ENCODE results near the gene CD200R1. TPM values are rescaled to one million over a fixed set of nuclear protein-coding genes. Genes with fewer than 3 reads are reported as not detected.

The CD200R1 gene
- total and polyA plus RNA-seq, 2 of the 8 experiments (the other 6 are each of a cell fraction or from before 2014, with no cell fraction given): 0.02 TPM; not detected in 1

DNA sequence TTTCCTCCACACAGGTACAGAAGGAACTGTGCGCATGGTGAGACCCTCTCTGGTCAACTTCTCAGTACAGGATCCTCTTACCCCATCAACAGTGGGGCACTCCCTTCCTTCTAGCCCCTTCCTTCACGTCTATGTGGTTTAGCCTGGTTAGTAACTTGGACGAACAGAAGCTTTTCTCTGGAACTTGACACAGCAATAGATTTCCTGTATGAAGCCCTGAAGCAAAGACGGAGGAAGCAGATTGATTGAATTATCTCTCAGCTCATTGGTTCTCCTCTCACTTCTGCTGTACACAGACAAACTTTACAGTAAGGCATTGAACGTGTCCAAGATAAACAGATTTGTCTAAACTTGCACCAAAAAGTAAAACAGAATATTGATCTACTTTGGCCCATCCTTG is at the start of gene CD200R1 (continued):
- TF ChIP-seq POU5F1 (IDR thresholded peaks at IDR 0.05; ENCODE audit: low read depth, low read length): no peak
- TF ChIP-seq CEBPB (IDR thresholded peaks at IDR 0.05; ENCODE audit: low read depth, low read length): no peak
- TF ChIP-seq, protein P1, sequence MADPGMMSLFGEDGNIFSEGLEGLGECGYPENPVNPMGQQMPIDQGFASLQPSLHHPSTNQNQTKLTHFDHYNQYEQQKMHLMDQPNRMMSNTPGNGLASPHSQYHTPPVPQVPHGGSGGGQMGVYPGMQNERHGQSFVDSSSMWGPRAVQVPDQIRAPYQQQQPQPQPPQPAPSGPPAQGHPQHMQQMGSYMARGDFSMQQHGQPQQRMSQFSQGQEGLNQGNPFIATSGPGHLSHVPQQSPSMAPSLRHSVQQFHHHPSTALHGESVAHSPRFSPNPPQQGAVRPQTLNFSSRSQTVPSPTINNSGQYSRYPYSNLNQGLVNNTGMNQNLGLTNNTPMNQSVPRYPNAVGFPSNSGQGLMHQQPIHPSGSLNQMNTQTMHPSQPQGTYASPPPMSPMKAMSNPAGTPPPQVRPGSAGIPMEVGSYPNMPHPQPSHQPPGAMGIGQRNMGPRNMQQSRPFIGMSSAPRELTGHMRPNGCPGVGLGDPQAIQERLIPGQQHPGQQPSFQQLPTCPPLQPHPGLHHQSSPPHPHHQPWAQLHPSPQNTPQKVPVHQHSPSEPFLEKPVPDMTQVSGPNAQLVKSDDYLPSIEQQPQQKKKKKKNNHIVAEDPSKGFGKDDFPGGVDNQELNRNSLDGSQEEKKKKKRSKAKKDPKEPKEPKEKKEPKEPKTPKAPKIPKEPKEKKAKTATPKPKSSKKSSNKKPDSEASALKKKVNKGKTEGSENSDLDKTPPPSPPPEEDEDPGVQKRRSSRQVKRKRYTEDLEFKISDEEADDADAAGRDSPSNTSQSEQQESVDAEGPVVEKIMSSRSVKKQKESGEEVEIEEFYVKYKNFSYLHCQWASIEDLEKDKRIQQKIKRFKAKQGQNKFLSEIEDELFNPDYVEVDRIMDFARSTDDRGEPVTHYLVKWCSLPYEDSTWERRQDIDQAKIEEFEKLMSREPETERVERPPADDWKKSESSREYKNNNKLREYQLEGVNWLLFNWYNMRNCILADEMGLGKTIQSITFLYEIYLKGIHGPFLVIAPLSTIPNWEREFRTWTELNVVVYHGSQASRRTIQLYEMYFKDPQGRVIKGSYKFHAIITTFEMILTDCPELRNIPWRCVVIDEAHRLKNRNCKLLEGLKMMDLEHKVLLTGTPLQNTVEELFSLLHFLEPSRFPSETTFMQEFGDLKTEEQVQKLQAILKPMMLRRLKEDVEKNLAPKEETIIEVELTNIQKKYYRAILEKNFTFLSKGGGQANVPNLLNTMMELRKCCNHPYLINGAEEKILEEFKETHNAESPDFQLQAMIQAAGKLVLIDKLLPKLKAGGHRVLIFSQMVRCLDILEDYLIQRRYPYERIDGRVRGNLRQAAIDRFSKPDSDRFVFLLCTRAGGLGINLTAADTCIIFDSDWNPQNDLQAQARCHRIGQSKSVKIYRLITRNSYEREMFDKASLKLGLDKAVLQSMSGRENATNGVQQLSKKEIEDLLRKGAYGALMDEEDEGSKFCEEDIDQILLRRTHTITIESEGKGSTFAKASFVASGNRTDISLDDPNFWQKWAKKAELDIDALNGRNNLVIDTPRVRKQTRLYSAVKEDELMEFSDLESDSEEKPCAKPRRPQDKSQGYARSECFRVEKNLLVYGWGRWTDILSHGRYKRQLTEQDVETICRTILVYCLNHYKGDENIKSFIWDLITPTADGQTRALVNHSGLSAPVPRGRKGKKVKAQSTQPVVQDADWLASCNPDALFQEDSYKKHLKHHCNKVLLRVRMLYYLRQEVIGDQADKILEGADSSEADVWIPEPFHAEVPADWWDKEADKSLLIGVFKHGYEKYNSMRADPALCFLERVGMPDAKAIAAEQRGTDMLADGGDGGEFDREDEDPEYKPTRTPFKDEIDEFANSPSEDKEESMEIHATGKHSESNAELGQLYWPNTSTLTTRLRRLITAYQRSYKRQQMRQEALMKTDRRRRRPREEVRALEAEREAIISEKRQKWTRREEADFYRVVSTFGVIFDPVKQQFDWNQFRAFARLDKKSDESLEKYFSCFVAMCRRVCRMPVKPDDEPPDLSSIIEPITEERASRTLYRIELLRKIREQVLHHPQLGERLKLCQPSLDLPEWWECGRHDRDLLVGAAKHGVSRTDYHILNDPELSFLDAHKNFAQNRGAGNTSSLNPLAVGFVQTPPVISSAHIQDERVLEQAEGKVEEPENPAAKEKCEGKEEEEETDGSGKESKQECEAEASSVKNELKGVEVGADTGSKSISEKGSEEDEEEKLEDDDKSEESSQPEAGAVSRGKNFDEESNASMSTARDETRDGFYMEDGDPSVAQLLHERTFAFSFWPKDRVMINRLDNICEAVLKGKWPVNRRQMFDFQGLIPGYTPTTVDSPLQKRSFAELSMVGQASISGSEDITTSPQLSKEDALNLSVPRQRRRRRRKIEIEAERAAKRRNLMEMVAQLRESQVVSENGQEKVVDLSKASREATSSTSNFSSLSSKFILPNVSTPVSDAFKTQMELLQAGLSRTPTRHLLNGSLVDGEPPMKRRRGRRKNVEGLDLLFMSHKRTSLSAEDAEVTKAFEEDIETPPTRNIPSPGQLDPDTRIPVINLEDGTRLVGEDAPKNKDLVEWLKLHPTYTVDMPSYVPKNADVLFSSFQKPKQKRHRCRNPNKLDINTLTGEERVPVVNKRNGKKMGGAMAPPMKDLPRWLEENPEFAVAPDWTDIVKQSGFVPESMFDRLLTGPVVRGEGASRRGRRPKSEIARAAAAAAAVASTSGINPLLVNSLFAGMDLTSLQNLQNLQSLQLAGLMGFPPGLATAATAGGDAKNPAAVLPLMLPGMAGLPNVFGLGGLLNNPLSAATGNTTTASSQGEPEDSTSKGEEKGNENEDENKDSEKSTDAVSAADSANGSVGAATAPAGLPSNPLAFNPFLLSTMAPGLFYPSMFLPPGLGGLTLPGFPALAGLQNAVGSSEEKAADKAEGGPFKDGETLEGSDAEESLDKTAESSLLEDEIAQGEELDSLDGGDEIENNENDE (IDR thresholded peaks at IDR 0.05; ENCODE audit: insufficient replicate concordance, low read length): no peak
- TF ChIP-seq SIRT6 (IDR thresholded peaks at IDR 0.05; ENCODE audit: low read length): no peak
- no peak for TF ChIP-seq SRF (IDR thresholded peaks at IDR 0.05; ENCODE audit: low read depth, low read length)
- no peak for TF ChIP-seq CHD2 (IDR thresholded peaks at IDR 0.05; ENCODE audit: low read length)
